Stomach (tissue), 9 donors: ENCODE results near the gene COX7A2. TPM values are rescaled to one million over a fixed set of nuclear protein-coding genes. Genes with fewer than 3 reads are reported as not detected.

Source experiments
- DNase-seq, 2 donors: peaks; one replicate each; pipeline versions ENCODE4 v3.0.0 to v3.0.0-alpha.2; 2013 to 2019
- H3K27ac ChIP-seq, 5 donors: fragments of 200-600 bp in 4 of 5; sonication (generic) in 4 of 5; one replicate each; pipeline ENCODE4 v1.5.1; 2013 to 2019; ENCODE audit warnings: mild to moderate bottlenecking in 1 of 5, moderate library complexity in 1 of 5
- H3K27me3 ChIP-seq, 3 donors: fragments of 200-600 bp; sonication (generic); one replicate each; pipeline ENCODE4 v1.5.1; 2017 to 2019; ENCODE audit warnings: mixed run types in 1 of 3
- H3K36me3 ChIP-seq, 4 donors: fragments of 200-600 bp; sonication (generic); 1 replicate in 3 of 4; 2 replicates in 1 of 4; pipeline ENCODE4 v1.5.1; 2016 to 2019
- H3K4me1 ChIP-seq, 4 donors: fragments of 200-600 bp; sonication (generic); one replicate each; pipeline ENCODE4 v1.5.1; 2016 to 2019
- H3K4me3 ChIP-seq, 4 donors: fragments of 200-600 bp; sonication (generic) in 3 of 4; one replicate each; pipeline ENCODE4 v1.5.1; 2016 to 2019; ENCODE audit warnings: mild to moderate bottlenecking in 1 of 4
- H3K9me3 ChIP-seq, 4 donors: fragments of 200-600 bp; sonication (generic); one replicate each; pipeline ENCODE4 v1.5.1; 2016 to 2019
- EP300 ChIP-seq: sonication (generic); formaldehyde crosslinking; IDR thresholded peaks from one replicate; pipeline ENCODE4 v1.6.1; 2017; ENCODE audit warnings: antibody characterized with exemption
- POLR2AphosphoS5 ChIP-seq, 3 donors: sonication (generic); formaldehyde crosslinking; IDR thresholded peaks; one replicate each; pipeline ENCODE4 v1.6.1; 2016; ENCODE audit warnings: antibody characterized with exemption in 3 of 3
- WGBS, 5 donors: extraction: QIAGEN DNeasy Blood & Tissue Kit in 3 of 5; methylation state at CpG; one replicate each; pipeline versions ENCODE4 v1.1.5 to v1.1.7; 2013 to 2018; 5-methylcytosine and 5-hydroxymethylcytosine counted together
- intact Hi-C: fragments of 100-400 bp; cut with DNase I; formaldehyde crosslinking; loops from one replicate; pipeline ENCODE4 v1.15.1; 2023; ENCODE audit warnings: low total_unique reads
- polyA plus RNA-seq, 3 donors: library from polyadenylated mRNA; stranded (reverse); fragments of 200-250 nt; gene quantifications; one replicate each; pipeline ENCODE4 v1.2.3, GENCODE V29; 2013
- total RNA-seq, 5 donors: library from RNA; depleted of rRNA; stranded (reverse); fragments of >200 nt; gene quantifications; one replicate each; pipeline versions ENCODE4 v1.1.0 to v1.2.3, GENCODE V29; 2014 to 2016
- TF ChIP-seq, protein P1 (sequence below), 7 experiments: fragments of 450-650 bp in 4 of 7; fragments of 200-600 bp in 3 of 7; sonication (generic) in 3 of 7; IDR thresholded peaks; one replicate each; pipeline ENCODE4 v1.5.1; 2016 to 2019; ENCODE audit warnings: antibody characterized with exemption in 7 of 7, control low read depth in 2 of 7, mild to moderate bottlenecking in 1 of 7
- donor health status: healthy with polysubstance abuse.
- donor health status: Bipolar disorder and iron deficiency.
- donor health status: healthy.

The COX7A2 gene
- total and polyA plus RNA-seq, 8 donors, result 27.8 to 1,513 (median 406) TPM

DNA sequence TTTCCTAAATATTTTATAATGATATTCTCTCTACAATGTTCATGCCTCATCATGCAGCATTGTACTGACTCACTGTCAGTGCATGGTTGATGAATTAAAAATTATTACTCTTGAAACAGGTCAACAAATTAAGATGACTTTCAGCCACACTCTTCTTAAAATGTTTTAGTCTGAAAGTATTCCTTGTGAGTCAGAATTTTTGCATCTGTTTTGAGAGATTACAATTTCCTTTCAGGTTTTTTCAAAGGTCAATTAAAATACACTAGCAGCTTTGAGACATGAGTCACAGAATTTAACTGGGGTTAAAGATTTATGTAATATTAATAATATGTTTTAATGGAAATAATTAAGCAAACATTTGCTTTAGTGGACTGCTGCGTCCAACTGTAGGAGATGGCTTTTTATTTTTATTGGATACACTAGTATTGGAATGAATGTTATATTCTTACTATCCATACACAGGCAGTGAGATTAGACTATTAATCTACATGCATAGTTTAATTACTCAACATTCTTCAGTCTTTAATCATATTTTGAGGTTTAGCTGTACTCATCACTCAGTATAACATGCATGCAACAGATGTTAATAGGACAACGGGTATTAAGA is 47.4 kb downstream of the COX7A2 start:
- intact Hi-C loops, result no loop called here
- no peak overlapping the region for H3K27ac ChIP-seq
- no peak overlapping the region for H3K4me3 ChIP-seq
- 41 to 59% (median 48%) methylated on average over 2 of the region's 2 CpGs for WGBS, 5 donors
- no peak for DNase-seq
- no peaks in the 10 kb centered on the region for H3K4me1 ChIP-seq
- peaks cover 0 to 8% (median 0%) of the 10 kb centered on the region in 3 donors for H3K27me3 ChIP-seq
- H3K9me3 ChIP-seq, result no peaks in the 10 kb centered on the region
- H3K36me3 ChIP-seq, result peaks cover 0 to 4% (median 0%) of the 10 kb centered on the region in 4 donors
- TF ChIP-seq EP300, result no peak
- TF ChIP-seq, protein P1, sequence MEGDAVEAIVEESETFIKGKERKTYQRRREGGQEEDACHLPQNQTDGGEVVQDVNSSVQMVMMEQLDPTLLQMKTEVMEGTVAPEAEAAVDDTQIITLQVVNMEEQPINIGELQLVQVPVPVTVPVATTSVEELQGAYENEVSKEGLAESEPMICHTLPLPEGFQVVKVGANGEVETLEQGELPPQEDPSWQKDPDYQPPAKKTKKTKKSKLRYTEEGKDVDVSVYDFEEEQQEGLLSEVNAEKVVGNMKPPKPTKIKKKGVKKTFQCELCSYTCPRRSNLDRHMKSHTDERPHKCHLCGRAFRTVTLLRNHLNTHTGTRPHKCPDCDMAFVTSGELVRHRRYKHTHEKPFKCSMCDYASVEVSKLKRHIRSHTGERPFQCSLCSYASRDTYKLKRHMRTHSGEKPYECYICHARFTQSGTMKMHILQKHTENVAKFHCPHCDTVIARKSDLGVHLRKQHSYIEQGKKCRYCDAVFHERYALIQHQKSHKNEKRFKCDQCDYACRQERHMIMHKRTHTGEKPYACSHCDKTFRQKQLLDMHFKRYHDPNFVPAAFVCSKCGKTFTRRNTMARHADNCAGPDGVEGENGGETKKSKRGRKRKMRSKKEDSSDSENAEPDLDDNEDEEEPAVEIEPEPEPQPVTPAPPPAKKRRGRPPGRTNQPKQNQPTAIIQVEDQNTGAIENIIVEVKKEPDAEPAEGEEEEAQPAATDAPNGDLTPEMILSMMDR (IDR thresholded peaks at IDR 0.05), result no peak

DNA sequence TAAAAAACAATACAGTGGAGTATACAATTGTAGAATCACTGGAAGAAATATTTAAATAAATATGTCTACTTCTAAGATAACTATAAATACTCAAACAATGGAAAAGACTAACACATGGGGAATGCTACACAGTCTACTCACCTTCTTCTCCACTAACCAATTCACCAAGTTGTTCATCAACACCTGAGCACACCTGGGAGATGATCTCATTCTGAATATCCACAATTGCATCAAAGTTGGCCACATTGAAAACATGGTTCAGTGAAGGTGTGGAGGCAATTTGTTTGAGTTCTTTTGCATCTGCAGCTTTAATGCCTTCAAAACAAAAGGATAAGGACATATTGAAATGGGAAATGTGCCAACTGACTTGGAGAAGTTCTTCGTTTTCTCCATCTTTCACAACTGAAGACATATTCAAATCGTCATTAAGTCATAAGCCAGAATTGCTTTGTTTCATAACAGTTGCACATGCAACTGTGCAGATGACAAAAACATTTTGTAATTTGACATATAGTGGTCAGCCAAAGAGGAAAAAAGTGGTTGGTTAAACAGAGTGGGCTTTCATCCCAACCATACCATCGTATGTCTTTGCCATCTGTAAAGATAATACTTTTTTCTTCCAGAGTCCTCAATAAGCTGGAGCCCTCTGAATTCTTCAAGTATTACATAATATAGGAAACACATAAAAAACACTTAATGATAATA is 55.2 kb downstream of the COX7A2 start:
- no peaks in the 10 kb centered on the region for H3K27me3 ChIP-seq
- H3K4me3 ChIP-seq, result no peak overlapping the region
- no peaks in the 10 kb centered on the region for H3K4me1 ChIP-seq
- peaks cover 0 to 4% (median 0%) of the 10 kb centered on the region in 4 donors for H3K9me3 ChIP-seq
- TF ChIP-seq POLR2AphosphoS5 (IDR thresholded peaks at IDR 0.05) (no peak), EP300 (no peak)
- TF ChIP-seq, protein P1 (IDR thresholded peaks at IDR 0.05), result no peak
- H3K27ac ChIP-seq, result no peak overlapping the region
- 69 to 87% (median 76%) methylated on average over 3 of the region's 3 CpGs for WGBS, 5 donors
- intact Hi-C loops, result no loop called here
- H3K36me3 ChIP-seq, result peaks cover 0 to 27% (median 3%) of the 10 kb centered on the region in 4 donors
- no peak for DNase-seq

Other genes with a start within 250 kb of the COX7A2 start
- 100 to 1,000 TPM in 1 of 5 donors, 10 to 100 TPM in 4; 20.3 to 170 (median 32.6) TPM for gene COL12A1, start 37.7 kb downstream of the COX7A2 start, total RNA-seq
- gene COL12A1, start 37.7 kb downstream of the COX7A2 start, polyA plus RNA-seq, result 1 to 10 TPM; 3.4 to 9.6 (median 3.7) TPM
- gene TMEM30A, start 41.0 kb upstream of the COX7A2 start, total RNA-seq, result 100 to 1,000 TPM in 1 of 5 donors, 10 to 100 TPM in 3, 1 to 10 TPM in 1; 5.2 to 175 (median 72.8) TPM
- gene TMEM30A, start 41.0 kb upstream of the COX7A2 start, polyA plus RNA-seq, result 10 to 100 TPM; 15.7 to 28.3 (median 26.0) TPM
- gene FILIP1, start 250.0 kb upstream of the COX7A2 start, total RNA-seq, result 10 to 100 TPM in 3 of 5 donors, 1 to 10 TPM in 2; 2.6 to 29.8 (median 21.9) TPM
- 1 to 10 TPM in 1 of 3 donors, under 1 TPM in 2; 0.31 to 1.8 (median 0.37) TPM for gene FILIP1, start 250.0 kb upstream of the COX7A2 start, polyA plus RNA-seq